Measurements from ENCODE around the gene CLMP. TPM values are rescaled to one million over a fixed set of nuclear protein-coding genes. Genes with fewer than 3 reads are reported as not detected.
A peak's percentile ranks its signal among the peaks of the same experiment; 100 is the strongest.

CLMP gene
- polyA plus RNA-seq, 2 of the 4 experiments (the other 2 are of a cell fraction): 15.7 to 17.1 TPM

- CTCF ChIA-PET: no interaction called here
- Histone ChIP-seq H3K4me1 (peaks cover 31% of the 10 kb centered on the region), H3K9me3 (no peaks in the 10 kb centered on the region), H3K4me3 (no peak overlapping the region), H3K4me2 (peak overlapping the region; percentile 36; the same call in 1 of the 3 replicates), H3K27ac (peak overlapping the region; percentile 16 to 61; a peak in 3 of 6 replicates)
- FAIRE-seq: no peak
- ATAC-seq: no peak
- WGBS (ENCODE audit: missing lambda C conversion rate): 36% methylated on average over 4 of the region's 4 CpGs
- POLR2A ChIA-PET: no interaction called here
- no peak for DNase-seq (ENCODE audit: low read depth in 1 of 2, low spot score in 1 of 2)
- TF ChIP-seq EHF (CRISPR knock-in tag; IDR thresholded peaks at IDR 0.05): no peak
- TF ChIP-seq FOSL2 (IDR thresholded peaks at IDR 0.05): no peak
- peak; percentile 29; the same call in 1 of the 2 replicates for TF ChIP-seq FOSL2 (CRISPR knock-in tag; IDR thresholded peaks at IDR 0.05)
Observed at GRCh38 chr11:123197711-123198110, 2.7 kb upstream of the CLMP start.

- CTCF ChIA-PET: interaction anchor here (1.3 kb wide), 1 partner anchor 51 kb away, joined by 5 read pairs; no protein-coding TSS in a partner anchor
- TF ChIP-seq CEBPB (IDR thresholded peaks at IDR 0.05): peak in 1 of 2 experiments; percentile 42; a peak in 2 of 4 replicates
- no peak for TF ChIP-seq CBX8 (IDR thresholded peaks at IDR 0.05)
- WGBS (ENCODE audit: missing lambda C conversion rate): 95% methylated on average over 25 of the region's 34 CpGs
- Histone ChIP-seq H3K4me3 (no peak overlapping the region), H3K4me1 (peaks cover 31% of the 10 kb centered on the region), H3K4me2 (peak overlapping the region; percentile 92), H3K9me3 (no peaks in the 10 kb centered on the region), H3K27ac (peak overlapping the region; percentile 98 to 99; a peak in 5 of 6 replicates)
- POLR2A ChIA-PET: no interaction called here
- ATAC-seq: no peak
- DNase-seq (ENCODE audit: low read depth in 1 of 2, low spot score in 1 of 2): no peak
- FAIRE-seq: no peak
Observed at GRCh38 chr11:123196060-123196714, 1.1 kb upstream of the CLMP start.

GRCh38 chr11:123194337-123195187 is 486 bp downstream of the CLMP start:
- ATAC-seq (peak; percentile 76 to 83), DNase-seq (ENCODE audit: low read depth in 1 of 2, low spot score in 1 of 2) (peak in 1 of 2 experiments; percentile 39), FAIRE-seq (no peak)
- CTCF ChIA-PET: interaction anchor here (1.2 kb wide), 1 partner anchor 91 kb away, joined by 5 read pairs; no protein-coding TSS in a partner anchor
- POLR2A ChIA-PET: interaction anchor here (1.3 kb wide), 2 partner anchors 19 to 49 kb away, joined by 4 to 5 read pairs; no protein-coding TSS in a partner anchor
- peaks cover 31% of the 10 kb centered on the region for H3K4me1 ChIP-seq
- peak overlapping the region; percentile 92 for H3K4me2 ChIP-seq
- H3K9me3 ChIP-seq: no peaks in the 10 kb centered on the region
- peak overlapping the region; percentile 81 for H3K4me3 ChIP-seq
- TF ChIP-seq RCOR1 (IDR thresholded peaks at IDR 0.05; ENCODE audit: low read depth, low read length): no peak
- TF ChIP-seq MAFK (IDR thresholded peaks at IDR 0.05; ENCODE audit: partially characterized antibody): no peak
- TF ChIP-seq, protein P1, sequence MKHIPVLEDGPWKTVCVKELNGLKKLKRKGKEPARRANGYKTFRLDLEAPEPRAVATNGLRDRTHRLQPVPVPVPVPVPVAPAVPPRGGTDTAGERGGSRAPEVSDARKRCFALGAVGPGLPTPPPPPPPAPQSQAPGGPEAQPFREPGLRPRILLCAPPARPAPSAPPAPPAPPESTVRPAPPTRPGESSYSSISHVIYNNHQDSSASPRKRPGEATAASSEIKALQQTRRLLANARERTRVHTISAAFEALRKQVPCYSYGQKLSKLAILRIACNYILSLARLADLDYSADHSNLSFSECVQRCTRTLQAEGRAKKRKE (CRISPR knock-in tag; IDR thresholded peaks at IDR 0.05; ENCODE audit: low read depth): 0 out of 2 replicates have a peak, but pooled peaks have one; percentile 18
- peak; percentile 25 for TF ChIP-seq POLR2A (IDR thresholded peaks at IDR 0.05; ENCODE audit: low read length)
- no peak for TF ChIP-seq CBX8 (IDR thresholded peaks at IDR 0.05)
- peak; percentile 77; the same call in 1 of the 2 replicates for TF ChIP-seq MAX (IDR thresholded peaks at IDR 0.05)
- TF ChIP-seq RARB (CRISPR knock-in tag; IDR thresholded peaks at IDR 0.05): no peak
- TF ChIP-seq JUN (IDR thresholded peaks at IDR 0.05): peak in 1 of 2 experiments; percentile 48; a peak in 2 of 5 replicates
- peak overlapping the region; percentile 98 to 99 for H3K27ac ChIP-seq
- 9% methylated on average over 11 of the region's 54 CpGs for WGBS (ENCODE audit: missing lambda C conversion rate)

- peak overlapping the region; percentile 81 for H3K4me3 ChIP-seq
- H3K4me2 ChIP-seq: peak overlapping the region; percentile 92
- peak in 1 of 2 experiments; percentile 58; a peak in 4 of 6 replicates for ATAC-seq
- DNase-seq (ENCODE audit: low read depth in 1 of 2, low spot score in 1 of 2): no peak
- no peak for FAIRE-seq
- CTCF ChIA-PET: interaction anchor here (0.6 to 0.9 kb wide), 4 partner anchors 13 to 90 kb away, joined by 3 to 4 read pairs (median 3); no protein-coding TSS in a partner anchor
- H3K9me3 ChIP-seq: no peaks in the 10 kb centered on the region
- WGBS (ENCODE audit: missing lambda C conversion rate): 67% methylated on average over 4 of the region's 4 CpGs
- POLR2A ChIA-PET: no interaction called here
- peak overlapping the region; percentile 98 to 99 for H3K27ac ChIP-seq
- H3K4me1 ChIP-seq: peaks cover 37% of the 10 kb centered on the region
- no peak for TF ChIP-seq ZNF302 (CRISPR knock-in tag; IDR thresholded peaks at IDR 0.05)
- no peak for TF ChIP-seq NPAS2 (CRISPR knock-in tag; IDR thresholded peaks at IDR 0.05; ENCODE audit: borderline replicate concordance)
- no peak for TF ChIP-seq NR3C1 (IDR thresholded peaks at IDR 0.05)
- TF ChIP-seq MAX (IDR thresholded peaks at IDR 0.05): no peak
- TF ChIP-seq, protein P2, sequence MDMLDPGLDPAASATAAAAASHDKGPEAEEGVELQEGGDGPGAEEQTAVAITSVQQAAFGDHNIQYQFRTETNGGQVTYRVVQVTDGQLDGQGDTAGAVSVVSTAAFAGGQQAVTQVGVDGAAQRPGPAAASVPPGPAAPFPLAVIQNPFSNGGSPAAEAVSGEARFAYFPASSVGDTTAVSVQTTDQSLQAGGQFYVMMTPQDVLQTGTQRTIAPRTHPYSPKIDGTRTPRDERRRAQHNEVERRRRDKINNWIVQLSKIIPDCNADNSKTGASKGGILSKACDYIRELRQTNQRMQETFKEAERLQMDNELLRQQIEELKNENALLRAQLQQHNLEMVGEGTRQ (IDR thresholded peaks at IDR 0.05): no peak
Observed at GRCh38 chr11:123193742-123194141, 1.3 kb downstream of the CLMP start.
